Endothelial cell (in vitro differentiated cells): ENCODE measurements around the gene ZNF580. TPM values are rescaled to one million over a fixed set of nuclear protein-coding genes. Genes with fewer than 3 reads are reported as not detected.
A peak's percentile ranks its signal among the peaks of the same experiment; 100 is the strongest.

ENCODE experiments used
- DNase-seq: peaks from one replicate; pipeline ENCODE4 v3.0.0; 2021; ENCODE audit warnings: low spot score
- H3K27ac Mint-ChIP-seq: one replicate; pipeline ENCODE4 v1.8.0; 2021; ENCODE audit warnings: mixed read lengths, inconsistent platforms; ENCODE audit not compliant: unreplicated experiment
- H3K27me3 Mint-ChIP-seq: one replicate; pipeline ENCODE4 v1.8.0; 2021; ENCODE audit warnings: mild to moderate bottlenecking, moderate library complexity, mixed read lengths, inconsistent platforms; ENCODE audit not compliant: unreplicated experiment
- H3K36me3 Mint-ChIP-seq: one replicate; pipeline ENCODE4 v1.8.0; 2021; ENCODE audit warnings: mild to moderate bottlenecking, low read depth, mixed read lengths, inconsistent platforms; ENCODE audit not compliant: unreplicated experiment
- H3K4me1 Mint-ChIP-seq: one replicate; pipeline ENCODE4 v1.8.0; 2021; ENCODE audit warnings: mild to moderate bottlenecking, mixed read lengths, inconsistent platforms; ENCODE audit not compliant: unreplicated experiment
- H3K4me3 Mint-ChIP-seq: one replicate; pipeline ENCODE4 v1.8.0; 2021; ENCODE audit warnings: mild to moderate bottlenecking, mixed read lengths, inconsistent platforms; ENCODE audit not compliant: unreplicated experiment
- H3K9me3 Mint-ChIP-seq: one replicate; pipeline ENCODE4 v1.8.0; 2021; ENCODE audit warnings: mixed read lengths, inconsistent platforms; ENCODE audit not compliant: unreplicated experiment
- total RNA-seq: library from RNA; stranded (reverse); fragmentation: NEBNext Ultra II Directional; extraction: Animal tissue kit (Norgen Biotek cat#: 25700); gene quantifications from one replicate; pipeline ENCODE4 v1.2.1, GENCODE V29; 2021; ENCODE audit not compliant: unreplicated experiment
- TF ChIP-seq, protein P1 (sequence below): fragments of 200-600 bp; sonication (generic); IDR thresholded peaks from one replicate; pipeline ENCODE4 v1.5.0; 2021; ENCODE audit warnings: antibody characterized with exemption; ENCODE audit not compliant: unreplicated experiment

Gene ZNF580
- total RNA-seq, 1 donor from 2014 or later: 34.0 TPM

DNA sequence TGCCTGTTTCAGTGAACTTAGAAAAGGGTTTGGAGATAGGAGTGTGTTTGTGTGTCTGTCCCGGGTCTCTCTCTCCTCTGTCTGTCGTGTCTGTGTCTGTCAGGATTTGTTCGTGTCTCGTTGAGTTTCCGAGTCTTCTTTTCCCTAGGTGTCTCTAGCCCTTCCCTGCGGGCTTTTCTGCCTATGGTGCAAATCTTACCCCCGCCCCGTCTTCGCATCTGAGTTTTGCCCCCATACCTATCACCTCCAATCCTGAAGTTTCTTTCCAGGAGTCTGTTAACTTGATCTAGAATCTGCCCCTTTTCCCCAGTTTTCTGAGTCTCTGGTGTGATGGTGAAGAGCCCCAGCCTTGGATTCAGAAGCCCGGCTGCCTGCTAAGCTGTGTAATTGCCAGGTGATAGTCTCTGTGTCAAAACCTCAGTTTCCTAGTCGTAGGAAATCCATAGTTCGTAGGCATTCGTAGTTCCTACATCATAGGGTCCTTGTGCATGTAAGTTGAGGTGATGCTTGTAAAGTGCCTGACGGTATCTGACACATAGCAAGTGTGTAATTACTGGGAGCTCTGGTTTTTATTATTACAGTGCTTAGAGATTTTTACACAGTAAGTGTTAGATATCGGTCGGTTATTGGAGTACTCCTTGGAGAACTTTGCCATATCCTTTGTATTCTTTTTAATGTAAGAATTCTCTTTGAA, 35.0 kb downstream of the ZNF580 start:
- peaks cover 31% of the 10 kb centered on the region for H3K27me3 Mint-ChIP-seq
- H3K4me3 Mint-ChIP-seq: peak overlapping the region; percentile 99
- TF ChIP-seq, protein P1, sequence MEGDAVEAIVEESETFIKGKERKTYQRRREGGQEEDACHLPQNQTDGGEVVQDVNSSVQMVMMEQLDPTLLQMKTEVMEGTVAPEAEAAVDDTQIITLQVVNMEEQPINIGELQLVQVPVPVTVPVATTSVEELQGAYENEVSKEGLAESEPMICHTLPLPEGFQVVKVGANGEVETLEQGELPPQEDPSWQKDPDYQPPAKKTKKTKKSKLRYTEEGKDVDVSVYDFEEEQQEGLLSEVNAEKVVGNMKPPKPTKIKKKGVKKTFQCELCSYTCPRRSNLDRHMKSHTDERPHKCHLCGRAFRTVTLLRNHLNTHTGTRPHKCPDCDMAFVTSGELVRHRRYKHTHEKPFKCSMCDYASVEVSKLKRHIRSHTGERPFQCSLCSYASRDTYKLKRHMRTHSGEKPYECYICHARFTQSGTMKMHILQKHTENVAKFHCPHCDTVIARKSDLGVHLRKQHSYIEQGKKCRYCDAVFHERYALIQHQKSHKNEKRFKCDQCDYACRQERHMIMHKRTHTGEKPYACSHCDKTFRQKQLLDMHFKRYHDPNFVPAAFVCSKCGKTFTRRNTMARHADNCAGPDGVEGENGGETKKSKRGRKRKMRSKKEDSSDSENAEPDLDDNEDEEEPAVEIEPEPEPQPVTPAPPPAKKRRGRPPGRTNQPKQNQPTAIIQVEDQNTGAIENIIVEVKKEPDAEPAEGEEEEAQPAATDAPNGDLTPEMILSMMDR: no peak
- H3K36me3 Mint-ChIP-seq: peaks cover 57% of the 10 kb centered on the region
- no peaks in the 10 kb centered on the region for H3K9me3 Mint-ChIP-seq
- peak overlapping the region; percentile 100 for H3K27ac Mint-ChIP-seq
- no peak for DNase-seq
- peaks cover 62% of the 10 kb centered on the region for H3K4me1 Mint-ChIP-seq

DNA sequence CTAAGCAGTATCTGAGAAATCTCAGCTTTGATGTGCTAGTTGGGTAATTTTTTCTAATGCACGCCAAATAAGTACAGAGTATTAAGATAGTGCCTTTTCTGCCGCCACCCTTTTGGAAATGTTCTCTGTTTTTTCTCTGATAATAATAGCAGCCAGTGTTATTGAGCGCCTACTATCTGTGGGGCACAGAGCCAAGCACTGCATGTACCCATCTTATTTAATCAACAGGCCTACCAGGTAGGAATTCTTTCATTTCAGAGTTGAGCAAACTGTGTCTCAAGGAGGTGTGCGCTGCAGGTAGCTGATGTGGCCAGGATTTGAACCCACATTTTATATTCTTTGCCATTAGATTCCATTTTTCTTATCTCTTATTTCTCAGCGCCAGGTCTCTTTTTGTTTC, 35.6 kb downstream of the ZNF580 start:
- TF ChIP-seq, protein P1: no peak
- Mint-ChIP-seq H3K27ac (peak overlapping the region; percentile 100), H3K4me1 (peaks cover 58% of the 10 kb centered on the region), H3K36me3 (peaks cover 52% of the 10 kb centered on the region), H3K27me3 (peaks cover 28% of the 10 kb centered on the region), H3K4me3 (peak overlapping the region; percentile 99), H3K9me3 (no peaks in the 10 kb centered on the region)
- DNase-seq: no peak

DNA sequence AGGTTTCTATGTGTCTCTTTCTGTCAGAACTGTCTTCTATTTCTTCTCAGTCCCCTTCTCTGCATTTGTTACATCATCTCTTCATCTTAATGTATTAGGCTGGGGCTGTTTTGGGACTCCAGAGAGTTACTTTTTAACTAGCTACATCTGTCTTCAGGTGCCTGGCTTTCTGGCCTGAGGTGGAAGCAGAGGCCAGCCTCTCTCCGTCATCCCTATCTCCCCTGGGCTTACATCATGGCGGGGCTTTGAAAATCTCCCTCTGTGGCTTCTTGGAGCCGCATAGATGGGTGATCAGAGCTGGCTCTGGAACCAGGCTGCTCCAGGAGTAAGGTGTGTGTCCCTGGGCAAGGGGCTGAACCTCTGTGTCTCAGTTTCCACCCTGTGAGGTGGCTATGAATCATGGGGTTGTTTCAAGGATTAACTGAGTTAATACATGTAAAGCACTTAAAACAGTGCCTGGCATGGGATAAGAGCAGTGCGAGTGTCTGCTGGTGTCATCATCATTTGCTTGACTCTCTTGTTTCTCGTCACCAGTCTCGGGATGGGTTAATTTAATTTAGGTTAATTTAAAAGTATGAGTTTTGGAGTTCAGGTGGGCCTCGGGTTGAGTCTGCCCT, 36.2 kb downstream of the ZNF580 start:
- no peak for DNase-seq
- Mint-ChIP-seq H3K36me3 (peaks cover 50% of the 10 kb centered on the region), H3K4me3 (peak overlapping the region; percentile 99), H3K4me1 (peaks cover 56% of the 10 kb centered on the region), H3K27ac (peak overlapping the region; percentile 100), H3K9me3 (no peaks in the 10 kb centered on the region), H3K27me3 (peaks cover 28% of the 10 kb centered on the region)
- TF ChIP-seq, protein P1: no peak

DNA sequence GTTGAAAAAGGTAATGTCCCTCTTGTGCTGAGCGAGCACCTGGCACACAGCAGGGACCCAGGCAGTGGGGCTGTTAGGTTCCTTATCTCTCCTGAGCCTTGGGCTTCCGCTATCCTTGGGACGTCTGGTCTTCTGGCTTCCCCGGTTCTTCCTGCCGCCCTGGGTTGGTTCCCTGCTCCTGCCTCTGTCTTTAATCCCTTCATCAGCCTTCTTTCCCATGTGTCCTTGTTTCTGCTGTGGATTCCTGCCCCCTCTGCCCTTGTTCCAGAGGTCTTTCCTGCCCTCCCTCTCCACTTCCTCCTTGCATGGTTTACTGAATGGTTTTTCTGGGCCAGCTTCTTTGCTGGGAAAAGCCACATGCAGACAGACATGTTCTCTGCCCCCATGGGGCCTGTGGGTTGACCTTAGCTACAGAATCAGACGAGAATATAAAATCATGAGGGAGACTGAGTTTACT, 36.8 kb downstream of the ZNF580 start:
- H3K9me3 Mint-ChIP-seq: no peaks in the 10 kb centered on the region
- H3K4me3 Mint-ChIP-seq: peak overlapping the region; percentile 99
- TF ChIP-seq, protein P1: no peak
- H3K36me3 Mint-ChIP-seq: peaks cover 46% of the 10 kb centered on the region
- peak overlapping the region; percentile 100 for H3K27ac Mint-ChIP-seq
- H3K4me1 Mint-ChIP-seq: peaks cover 52% of the 10 kb centered on the region
- H3K27me3 Mint-ChIP-seq: peaks cover 28% of the 10 kb centered on the region
- peak; percentile 45 for DNase-seq

DNA sequence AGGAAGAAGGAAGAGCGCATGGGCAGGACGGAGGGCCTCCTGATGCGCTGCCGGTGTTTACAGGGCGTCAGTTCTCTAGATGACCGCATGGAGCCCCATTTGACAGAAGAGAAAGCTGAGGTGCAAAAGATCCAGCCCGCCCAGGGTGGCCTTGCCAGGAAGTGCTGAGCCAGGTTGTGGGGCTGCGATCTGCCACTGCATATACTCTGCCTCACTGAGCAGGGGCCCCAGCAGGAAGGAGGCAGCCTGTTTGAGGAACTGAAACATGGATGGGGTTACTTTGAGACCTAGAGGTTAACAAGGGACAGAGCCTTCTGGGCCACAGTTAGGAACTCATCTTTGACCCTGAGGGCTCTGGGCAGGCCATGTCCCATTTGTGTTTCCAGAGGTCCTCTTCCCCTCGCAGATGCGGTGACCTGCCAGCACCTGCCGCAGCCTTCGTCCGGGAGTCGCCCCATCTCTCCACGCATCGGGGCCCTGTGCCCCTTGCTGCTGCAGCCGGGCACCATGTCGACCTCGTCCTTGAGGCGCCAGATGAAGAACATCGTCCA, 37.4 kb downstream of the ZNF580 start:
- Mint-ChIP-seq H3K4me1 (peaks cover 52% of the 10 kb centered on the region), H3K9me3 (no peaks in the 10 kb centered on the region), H3K27ac (peak overlapping the region; percentile 100), H3K36me3 (peaks cover 45% of the 10 kb centered on the region), H3K4me3 (peak overlapping the region; percentile 99), H3K27me3 (peaks cover 26% of the 10 kb centered on the region)
- TF ChIP-seq, protein P1: no peak
- no peak for DNase-seq
